GM12874 (cell line): ENCODE results near the gene IMP4.

Experiments used
- TF ChIP-seq, protein P1 (sequence below): IDR thresholded peaks from 2 replicates; pipeline ENCODE4 v1.5.1; 2011; ENCODE audit warnings: low read depth, mild to moderate bottlenecking, control low read depth, low read length, moderate library complexity; ENCODE audit not compliant: insufficient read depth

Gene IMP4

DNA sequence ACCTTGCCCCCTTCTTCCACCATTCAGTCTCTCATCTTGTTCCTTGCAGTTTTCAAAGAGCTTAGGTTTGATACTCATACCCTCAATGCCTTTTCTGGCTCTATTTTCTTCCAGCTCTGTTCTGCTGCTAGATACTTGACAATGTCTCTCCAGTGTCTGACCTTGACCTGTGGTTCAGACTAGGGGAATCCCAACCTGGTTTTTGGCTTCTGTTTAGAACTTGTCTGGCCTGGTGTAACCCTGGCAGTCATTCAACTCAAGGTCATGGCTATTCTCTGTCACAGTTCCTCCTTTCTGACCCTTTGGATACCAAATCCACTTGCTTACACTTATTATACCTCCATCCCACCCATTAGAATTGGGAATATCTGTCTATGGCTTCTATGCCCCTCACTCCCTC, 31.8 kb upstream of the IMP4 start:
- TF ChIP-seq, protein P1, sequence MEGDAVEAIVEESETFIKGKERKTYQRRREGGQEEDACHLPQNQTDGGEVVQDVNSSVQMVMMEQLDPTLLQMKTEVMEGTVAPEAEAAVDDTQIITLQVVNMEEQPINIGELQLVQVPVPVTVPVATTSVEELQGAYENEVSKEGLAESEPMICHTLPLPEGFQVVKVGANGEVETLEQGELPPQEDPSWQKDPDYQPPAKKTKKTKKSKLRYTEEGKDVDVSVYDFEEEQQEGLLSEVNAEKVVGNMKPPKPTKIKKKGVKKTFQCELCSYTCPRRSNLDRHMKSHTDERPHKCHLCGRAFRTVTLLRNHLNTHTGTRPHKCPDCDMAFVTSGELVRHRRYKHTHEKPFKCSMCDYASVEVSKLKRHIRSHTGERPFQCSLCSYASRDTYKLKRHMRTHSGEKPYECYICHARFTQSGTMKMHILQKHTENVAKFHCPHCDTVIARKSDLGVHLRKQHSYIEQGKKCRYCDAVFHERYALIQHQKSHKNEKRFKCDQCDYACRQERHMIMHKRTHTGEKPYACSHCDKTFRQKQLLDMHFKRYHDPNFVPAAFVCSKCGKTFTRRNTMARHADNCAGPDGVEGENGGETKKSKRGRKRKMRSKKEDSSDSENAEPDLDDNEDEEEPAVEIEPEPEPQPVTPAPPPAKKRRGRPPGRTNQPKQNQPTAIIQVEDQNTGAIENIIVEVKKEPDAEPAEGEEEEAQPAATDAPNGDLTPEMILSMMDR, result no peak

DNA sequence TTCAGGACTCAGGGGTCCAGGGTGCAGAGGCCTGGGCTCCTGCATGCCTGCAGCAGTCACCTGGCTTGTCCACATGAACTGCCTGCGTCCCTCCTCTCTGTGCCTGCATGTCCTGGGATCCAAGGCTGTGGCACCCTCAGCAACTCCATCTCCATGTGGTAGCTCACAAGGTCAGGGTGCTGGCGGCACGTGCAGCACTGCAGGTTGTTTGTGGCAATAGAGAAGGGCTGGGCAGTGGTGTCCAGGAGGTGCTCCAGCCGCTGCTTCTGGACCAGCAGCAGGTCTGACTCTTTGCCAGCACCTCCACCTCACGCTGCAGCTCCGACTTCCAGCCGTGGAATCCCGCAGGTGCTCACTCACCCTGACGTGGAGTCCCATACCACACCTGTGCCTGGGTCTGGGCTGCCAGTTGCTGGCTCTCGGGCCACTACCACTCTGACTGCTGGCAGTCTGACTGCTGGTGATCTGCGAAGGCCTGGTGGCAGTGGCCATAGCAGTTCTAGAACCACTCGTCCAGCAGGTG, 28.8 kb upstream of the IMP4 start:
- TF ChIP-seq, protein P1, result no peak

DNA sequence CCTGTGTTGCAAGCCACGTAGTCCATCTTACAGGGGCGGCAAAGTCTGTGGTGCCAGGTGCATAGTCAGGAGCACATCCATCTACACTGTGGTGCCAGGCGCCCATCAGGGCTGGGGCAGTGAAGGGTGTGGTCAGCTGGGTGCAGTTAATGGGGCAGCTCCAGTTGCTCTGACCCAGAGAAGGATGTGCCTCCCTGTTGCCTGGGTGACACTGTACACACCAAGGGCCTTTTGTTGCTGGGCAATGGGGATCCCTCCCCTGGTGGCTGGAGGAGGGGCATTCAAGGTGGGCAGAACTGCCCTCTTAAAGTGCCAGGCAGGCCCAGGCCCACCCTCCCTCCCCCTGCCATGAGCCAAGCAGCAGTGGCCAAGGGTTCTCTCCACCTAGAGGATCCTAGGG, 28.3 kb upstream of the IMP4 start:
- TF ChIP-seq, protein P1, result no peak

DNA sequence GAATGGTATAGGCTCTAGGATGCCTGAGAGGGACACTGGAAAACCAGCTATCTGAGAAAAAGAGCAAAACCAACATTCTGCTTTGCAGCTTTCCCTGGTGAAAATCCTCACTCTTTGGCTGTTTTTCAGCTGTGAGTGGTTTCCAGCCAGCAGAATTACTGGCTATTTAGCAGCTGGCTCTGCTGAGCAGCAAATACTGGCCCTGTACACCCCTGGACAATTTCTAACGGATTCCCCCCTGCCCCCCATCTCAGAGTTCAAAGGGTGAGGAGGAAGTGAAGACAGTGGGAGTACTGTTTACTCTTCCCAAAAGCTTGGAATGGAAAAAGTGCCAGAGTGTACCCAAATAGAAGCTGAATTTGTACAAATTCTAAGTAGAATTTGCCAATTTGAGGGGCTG, 26.1 kb upstream of the IMP4 start:
- TF ChIP-seq, protein P1, result no peak

DNA sequence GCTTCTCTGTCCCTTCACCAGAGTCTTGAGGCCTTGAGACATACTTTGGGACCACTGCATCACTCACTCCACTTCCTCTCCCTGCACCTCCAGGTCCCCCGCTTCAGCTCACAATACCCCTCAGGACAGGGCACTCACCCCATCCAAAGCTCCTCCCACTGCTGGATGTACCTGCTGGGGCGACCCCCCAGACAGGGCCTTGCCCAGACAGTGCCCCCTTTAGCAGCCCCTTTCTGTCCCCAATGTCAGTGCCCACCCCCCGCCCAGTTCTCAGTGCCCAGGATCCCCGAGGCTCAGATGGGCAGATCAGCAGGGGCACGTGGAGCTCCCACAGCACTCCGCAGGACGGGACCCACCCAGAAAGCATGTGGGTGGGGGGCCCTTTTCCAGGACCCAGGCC, 23.8 kb upstream of the IMP4 start:
- TF ChIP-seq, protein P1, result no peak

DNA sequence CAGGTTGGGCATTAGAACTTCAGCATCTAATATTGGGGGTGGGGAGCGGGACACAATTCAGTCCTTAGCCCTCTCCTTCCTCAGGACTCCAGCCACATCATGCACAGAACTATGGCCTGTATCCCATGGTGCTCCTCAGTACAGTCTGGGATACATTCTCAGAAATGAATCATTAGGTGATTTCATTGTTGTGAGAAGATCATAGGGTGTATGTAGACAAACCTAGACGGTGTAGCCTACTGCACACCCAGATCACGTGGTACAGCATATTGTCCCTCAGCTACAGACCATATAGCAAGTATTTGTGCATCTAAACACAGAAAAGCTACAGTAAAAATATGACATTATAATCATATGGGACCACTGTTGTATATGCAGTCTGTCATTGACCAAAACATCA, 23.2 kb upstream of the IMP4 start:
- TF ChIP-seq, protein P1, result no peak

DNA sequence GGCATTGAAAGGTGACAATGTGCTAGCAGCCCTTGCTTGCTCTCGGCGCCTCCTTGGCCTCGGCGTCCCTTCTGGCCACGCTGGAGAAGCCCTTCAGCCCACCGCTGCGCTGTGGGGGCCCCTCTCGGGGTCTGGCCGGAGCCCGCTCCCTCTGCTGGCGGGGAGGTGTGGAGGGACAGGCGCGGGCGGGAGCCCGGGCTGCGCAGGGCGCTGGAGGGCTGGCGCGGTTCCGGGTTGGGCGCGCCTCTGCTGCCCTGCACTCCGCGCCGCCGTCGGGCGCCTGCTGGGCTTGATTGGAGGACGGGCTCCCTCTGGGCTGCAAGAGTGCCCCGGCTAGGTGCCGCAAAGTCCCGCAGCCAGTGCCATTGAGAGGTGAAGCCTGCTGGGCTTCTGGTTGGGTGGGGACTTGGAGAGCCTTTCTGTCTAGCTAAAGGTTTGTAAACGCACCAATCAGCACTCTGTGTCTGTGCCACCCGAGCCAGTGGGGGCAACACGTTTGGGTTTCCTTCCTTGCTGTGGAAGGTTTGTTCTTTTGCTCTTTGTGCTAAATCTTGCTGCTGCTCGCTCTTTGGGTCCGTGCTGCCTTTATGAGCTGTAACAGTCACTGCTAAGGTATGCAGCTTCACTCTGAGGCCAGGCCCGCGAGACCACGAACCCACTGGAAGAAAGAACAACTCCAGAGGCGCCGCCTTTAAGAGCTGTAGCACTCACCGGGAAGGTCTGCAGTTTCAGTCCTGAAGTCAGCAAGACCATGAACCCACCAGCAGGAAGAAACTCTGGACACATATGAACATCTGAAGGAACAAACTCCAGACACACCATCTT, 14.8 kb upstream of the IMP4 start:
- TF ChIP-seq, protein P1, result no peak
